Mucosa of rectum (tissue), 2 donors: ENCODE data around the gene RFTN1.

Source experiments
- H3K27ac ChIP-seq, 2 donors: one replicate each; pipeline ENCODE4 v1.7.0; 2013; ENCODE audit warnings: inconsistent platforms in 2 of 2, low read depth in 2 of 2, low read length in 2 of 2
- H3K27me3 ChIP-seq, 2 donors: one replicate each; pipeline ENCODE4 v1.7.0; 2013; ENCODE audit warnings: low read length in 2 of 2; ENCODE audit not compliant: control insufficient read depth in 2 of 2, insufficient read depth in 2 of 2
- H3K36me3 ChIP-seq, 2 donors: one replicate each; pipeline ENCODE4 v1.7.0; 2013; ENCODE audit warnings: low read length in 2 of 2; ENCODE audit not compliant: control insufficient read depth in 2 of 2, insufficient read depth in 2 of 2
- H3K4me1 ChIP-seq, 2 donors: one replicate each; pipeline ENCODE4 v1.7.0; 2013; ENCODE audit warnings: low read length in 2 of 2, mild to moderate bottlenecking in 1 of 2; ENCODE audit not compliant: control insufficient read depth in 2 of 2, insufficient read depth in 2 of 2
- H3K4me3 ChIP-seq, 2 donors: one replicate each; pipeline ENCODE4 v1.7.0; 2013; ENCODE audit warnings: low read length in 2 of 2
- H3K9ac ChIP-seq, 2 donors: one replicate each; pipeline ENCODE4 v1.7.0; 2013; ENCODE audit warnings: low read length in 2 of 2, low read depth in 1 of 2, mild to moderate bottlenecking in 1 of 2
- H3K9me3 ChIP-seq, 2 donors: one replicate each; pipeline ENCODE4 v1.7.0; 2013; ENCODE audit warnings: low read length in 2 of 2; ENCODE audit not compliant: control insufficient read depth in 2 of 2
- donor health status: healthy.
- donor health status: Normal muscosa, but diverticular disease.

The RFTN1 gene

DNA sequence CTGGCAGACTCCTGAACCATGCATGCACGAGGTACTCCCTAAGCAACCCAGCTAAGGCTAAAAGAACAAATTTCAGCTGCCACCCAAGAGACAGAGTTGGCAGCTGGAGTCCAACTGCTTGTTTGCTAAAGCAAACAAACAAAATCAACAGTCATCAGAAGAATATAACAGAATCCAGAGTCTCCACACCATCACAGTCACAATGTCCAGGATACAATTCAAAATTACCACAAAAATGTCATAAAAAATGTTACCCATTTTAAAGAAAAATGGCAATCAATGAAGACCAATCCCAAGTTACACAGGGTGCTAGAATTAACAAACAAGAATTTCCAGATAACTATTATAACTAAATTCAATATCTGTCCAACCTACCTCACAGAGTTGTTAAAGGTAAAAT, 42.9 kb downstream of the RFTN1 start:
- Histone ChIP-seq H3K9me3 (peaks cover 0 to 3% of the 10 kb centered on the region in 2 donors), H3K27me3 (no peaks in the 10 kb centered on the region), H3K4me3 (no peak overlapping the region), H3K4me1 (peaks cover 0 to 2% of the 10 kb centered on the region in 2 donors), H3K36me3 (peaks cover 0 to 3% of the 10 kb centered on the region in 2 donors), H3K27ac (no peak overlapping the region), H3K9ac (no peak overlapping the region)

DNA sequence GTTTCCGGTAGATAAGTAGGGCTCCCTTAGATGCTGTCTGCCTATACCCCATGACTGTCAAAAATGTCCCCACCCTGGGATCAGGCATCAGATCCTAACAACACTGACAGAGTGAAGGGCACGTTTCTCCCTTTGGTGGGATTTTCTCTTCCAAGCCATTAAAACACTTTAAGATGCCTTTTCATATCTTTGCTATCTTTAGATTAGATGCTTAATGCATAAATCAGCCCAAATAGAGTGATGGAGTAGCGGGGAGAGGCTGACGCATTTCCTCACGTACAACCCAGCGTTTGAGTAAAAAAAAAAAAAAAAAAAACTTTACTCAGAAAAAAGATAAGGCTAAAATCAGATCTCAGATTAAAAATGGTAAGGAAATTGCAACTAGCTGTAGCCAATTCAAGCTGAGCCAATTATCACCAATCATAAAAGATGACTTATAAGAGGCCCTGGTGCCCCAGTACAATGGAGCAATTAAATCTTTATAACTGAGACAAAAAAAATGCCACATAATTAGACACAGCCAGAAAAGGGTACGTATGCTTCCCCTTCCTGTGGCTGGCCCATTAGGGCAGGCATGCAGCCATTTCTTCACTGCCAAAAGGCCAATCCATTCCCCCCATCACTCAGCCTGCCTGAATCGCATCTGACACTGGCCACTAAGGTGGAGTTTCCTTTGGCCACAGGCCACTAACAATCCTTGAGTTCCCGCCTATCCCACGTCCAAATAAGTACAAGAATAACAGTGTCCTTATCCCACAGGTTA, 45.0 kb downstream of the RFTN1 start:
- H3K4me3 ChIP-seq, result no peak overlapping the region
- peaks cover 0 to 3% of the 10 kb centered on the region in 2 donors for H3K9me3 ChIP-seq
- no peak overlapping the region for H3K27ac ChIP-seq
- no peaks in the 10 kb centered on the region for H3K27me3 ChIP-seq
- H3K9ac ChIP-seq, result no peak overlapping the region
- H3K4me1 ChIP-seq, result no peaks in the 10 kb centered on the region
- H3K36me3 ChIP-seq, result peaks cover 0 to 3% of the 10 kb centered on the region in 2 donors

DNA sequence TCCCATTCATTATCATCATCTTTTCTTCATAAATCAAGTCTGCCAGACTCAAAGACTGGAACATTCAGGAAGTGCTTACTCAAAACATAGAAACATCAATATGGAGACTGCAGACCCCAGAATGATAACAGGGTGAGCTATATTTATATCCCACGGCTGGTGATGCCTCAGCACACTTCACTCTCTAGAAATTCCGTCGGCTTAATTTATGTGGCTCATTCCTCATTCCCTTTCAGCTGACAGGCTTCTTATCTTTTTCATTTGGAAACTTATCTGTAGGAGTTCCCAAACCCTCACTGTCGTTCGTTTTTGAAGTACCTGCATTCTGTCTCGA, 45.5 kb downstream of the RFTN1 start:
- Histone ChIP-seq H3K36me3 (peaks cover 0 to 3% of the 10 kb centered on the region in 2 donors), H3K4me3 (no peak overlapping the region), H3K4me1 (no peaks in the 10 kb centered on the region), H3K27ac (no peak overlapping the region), H3K27me3 (no peaks in the 10 kb centered on the region), H3K9ac (no peak overlapping the region), H3K9me3 (peaks cover 0 to 3% of the 10 kb centered on the region in 2 donors)

DNA sequence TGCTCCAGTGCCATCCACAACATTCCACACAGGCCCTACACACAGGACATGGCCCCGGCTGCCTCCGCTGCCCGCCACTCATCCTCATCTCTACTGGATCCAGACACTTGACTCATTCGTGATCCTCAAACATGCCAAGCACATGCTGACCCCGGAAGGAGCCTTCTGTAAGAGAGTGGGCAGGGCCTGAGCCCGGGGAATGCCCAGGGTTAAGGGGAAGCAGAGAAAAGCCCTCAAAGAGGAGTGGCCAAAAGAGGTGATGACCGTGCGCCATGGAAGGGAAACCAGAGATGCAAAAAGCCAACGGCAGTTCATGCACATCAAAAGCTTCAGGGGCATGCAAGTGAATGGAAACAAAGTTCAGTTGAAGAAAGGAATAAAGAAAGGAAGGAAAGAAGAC, 46.1 kb downstream of the RFTN1 start:
- Histone ChIP-seq H3K9ac (no peak overlapping the region), H3K4me3 (no peak overlapping the region), H3K9me3 (peaks cover 0 to 3% of the 10 kb centered on the region in 2 donors), H3K27ac (no peak overlapping the region), H3K4me1 (no peaks in the 10 kb centered on the region), H3K27me3 (no peaks in the 10 kb centered on the region), H3K36me3 (peaks cover 0 to 3% of the 10 kb centered on the region in 2 donors)

DNA sequence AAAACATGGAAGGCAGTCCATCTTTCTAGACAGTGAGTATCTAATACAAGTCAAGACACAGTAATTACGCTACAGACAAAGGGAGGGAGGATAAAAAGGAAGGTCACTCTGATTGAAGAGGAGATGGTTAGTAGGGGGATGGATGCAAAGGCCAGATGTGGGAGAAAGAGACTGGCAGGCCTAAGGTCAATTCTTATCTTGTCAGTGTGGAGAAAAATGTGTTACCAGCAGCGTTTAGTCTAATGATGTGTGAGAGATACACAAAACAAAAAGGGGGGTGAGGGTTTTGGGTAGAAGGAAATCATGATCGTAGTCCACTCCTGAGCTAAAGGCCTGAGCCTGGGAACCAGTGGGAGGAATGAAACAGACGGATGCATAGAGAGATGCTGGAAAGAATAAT, 46.7 kb downstream of the RFTN1 start:
- Histone ChIP-seq H3K27ac (no peak overlapping the region), H3K9me3 (peaks cover 0 to 3% of the 10 kb centered on the region in 2 donors), H3K9ac (no peak overlapping the region), H3K4me1 (no peaks in the 10 kb centered on the region), H3K27me3 (no peaks in the 10 kb centered on the region), H3K4me3 (no peak overlapping the region), H3K36me3 (peaks cover 0 to 3% of the 10 kb centered on the region in 2 donors)

DNA sequence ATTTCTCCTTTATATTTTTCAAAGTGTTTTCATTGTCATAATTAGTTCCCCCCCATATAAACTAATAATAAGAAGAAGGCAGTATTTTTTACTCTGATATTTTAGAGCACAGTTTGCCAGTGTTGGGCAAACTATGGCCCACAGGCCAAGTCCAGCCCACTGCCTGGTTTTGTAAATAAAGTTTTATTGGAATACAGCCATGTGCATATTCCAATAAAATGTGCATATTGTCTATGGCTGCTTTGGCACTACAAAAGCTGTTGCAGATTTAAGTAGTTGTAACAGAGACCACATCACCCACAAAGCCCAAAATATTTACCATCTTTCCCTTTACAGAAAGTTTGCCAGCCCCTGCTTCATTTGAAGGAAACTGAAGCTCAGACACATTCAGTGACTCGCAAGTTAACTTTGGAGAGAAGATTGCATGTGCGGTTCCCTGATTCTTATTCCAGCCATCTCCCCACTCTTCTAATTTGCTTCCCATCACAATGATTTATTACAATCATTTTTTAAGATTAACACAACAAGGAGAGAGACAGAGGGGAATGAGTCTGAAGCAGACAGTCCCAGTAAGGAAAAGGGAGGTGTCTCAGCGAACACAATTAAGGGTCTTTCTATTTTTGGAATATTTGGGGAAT, 48.9 kb downstream of the RFTN1 start:
- H3K27ac ChIP-seq, result no peak overlapping the region
- no peaks in the 10 kb centered on the region for H3K4me1 ChIP-seq
- H3K9ac ChIP-seq, result no peak overlapping the region
- H3K4me3 ChIP-seq, result no peak overlapping the region
- H3K27me3 ChIP-seq, result no peaks in the 10 kb centered on the region
- no peaks in the 10 kb centered on the region for H3K9me3 ChIP-seq
- no peaks in the 10 kb centered on the region for H3K36me3 ChIP-seq

DNA sequence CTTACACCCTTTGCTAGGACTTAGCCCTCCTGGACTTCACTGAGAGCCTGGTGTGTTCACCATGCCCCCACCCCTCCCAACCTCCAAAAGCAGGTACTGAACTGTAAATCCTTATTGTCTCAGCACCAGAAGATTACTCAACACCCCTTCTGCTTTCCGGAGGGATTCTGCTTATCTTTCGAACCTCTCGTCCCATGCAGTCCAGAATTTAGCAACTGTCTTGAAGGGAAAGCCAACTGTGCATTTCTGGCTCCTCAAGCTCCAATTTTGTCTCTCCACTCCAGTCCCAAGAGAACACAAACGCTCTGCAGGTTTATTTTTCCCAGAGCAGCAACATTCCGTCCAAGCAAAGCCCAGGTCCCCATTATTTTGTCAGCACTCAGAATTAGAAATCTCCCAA, 49.6 kb downstream of the RFTN1 start:
- Histone ChIP-seq H3K4me1 (no peaks in the 10 kb centered on the region), H3K27me3 (no peaks in the 10 kb centered on the region), H3K36me3 (no peaks in the 10 kb centered on the region), H3K9ac (no peak overlapping the region), H3K9me3 (no peaks in the 10 kb centered on the region), H3K4me3 (no peak overlapping the region), H3K27ac (no peak overlapping the region)

DNA sequence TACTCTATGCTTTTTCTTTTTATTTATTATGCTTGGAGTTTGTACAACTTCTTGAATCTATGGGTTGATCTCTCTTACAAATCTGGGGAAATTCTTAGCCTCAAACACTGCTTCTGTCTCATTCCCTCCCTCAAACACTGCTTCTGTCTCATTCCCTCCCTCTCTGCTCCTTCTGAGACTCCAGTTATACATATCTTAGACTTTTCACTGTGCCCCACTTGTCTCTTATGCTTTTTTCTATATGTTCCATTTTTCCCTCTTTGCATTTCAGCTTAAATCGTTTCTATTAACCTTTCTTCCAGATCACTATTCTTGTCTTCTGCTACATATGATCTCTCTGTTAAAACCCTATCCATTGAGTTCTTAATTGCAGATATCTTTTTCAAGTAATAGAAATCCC, 50.4 kb downstream of the RFTN1 start:
- H3K36me3 ChIP-seq, result no peaks in the 10 kb centered on the region
- no peaks in the 10 kb centered on the region for H3K27me3 ChIP-seq
- H3K9me3 ChIP-seq, result no peaks in the 10 kb centered on the region
- no peak overlapping the region for H3K27ac ChIP-seq
- H3K4me3 ChIP-seq, result no peak overlapping the region
- no peak overlapping the region for H3K9ac ChIP-seq
- H3K4me1 ChIP-seq, result no peaks in the 10 kb centered on the region

DNA sequence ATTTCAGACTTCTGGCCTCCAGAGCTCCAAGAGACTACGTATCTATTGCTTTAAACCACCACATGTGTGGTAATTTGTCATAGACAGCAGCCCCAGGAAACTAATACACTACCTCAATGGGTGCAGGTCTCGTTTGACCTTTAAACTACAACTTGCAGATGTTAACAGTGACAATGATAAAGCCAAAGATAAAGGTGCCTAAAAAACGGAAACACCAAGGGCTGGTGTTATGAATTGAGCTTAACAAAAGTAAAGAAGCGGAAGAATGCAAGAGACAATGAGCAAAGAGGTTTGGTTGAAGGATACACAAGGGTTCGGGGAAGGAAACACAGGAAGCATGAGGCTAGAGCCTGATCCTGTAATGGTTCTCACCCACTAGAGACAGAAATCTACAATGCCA, 50.8 kb downstream of the RFTN1 start:
- Histone ChIP-seq H3K9ac (no peak overlapping the region), H3K9me3 (no peaks in the 10 kb centered on the region), H3K4me1 (no peaks in the 10 kb centered on the region), H3K36me3 (no peaks in the 10 kb centered on the region), H3K27ac (no peak overlapping the region), H3K27me3 (no peaks in the 10 kb centered on the region), H3K4me3 (no peak overlapping the region)

DNA sequence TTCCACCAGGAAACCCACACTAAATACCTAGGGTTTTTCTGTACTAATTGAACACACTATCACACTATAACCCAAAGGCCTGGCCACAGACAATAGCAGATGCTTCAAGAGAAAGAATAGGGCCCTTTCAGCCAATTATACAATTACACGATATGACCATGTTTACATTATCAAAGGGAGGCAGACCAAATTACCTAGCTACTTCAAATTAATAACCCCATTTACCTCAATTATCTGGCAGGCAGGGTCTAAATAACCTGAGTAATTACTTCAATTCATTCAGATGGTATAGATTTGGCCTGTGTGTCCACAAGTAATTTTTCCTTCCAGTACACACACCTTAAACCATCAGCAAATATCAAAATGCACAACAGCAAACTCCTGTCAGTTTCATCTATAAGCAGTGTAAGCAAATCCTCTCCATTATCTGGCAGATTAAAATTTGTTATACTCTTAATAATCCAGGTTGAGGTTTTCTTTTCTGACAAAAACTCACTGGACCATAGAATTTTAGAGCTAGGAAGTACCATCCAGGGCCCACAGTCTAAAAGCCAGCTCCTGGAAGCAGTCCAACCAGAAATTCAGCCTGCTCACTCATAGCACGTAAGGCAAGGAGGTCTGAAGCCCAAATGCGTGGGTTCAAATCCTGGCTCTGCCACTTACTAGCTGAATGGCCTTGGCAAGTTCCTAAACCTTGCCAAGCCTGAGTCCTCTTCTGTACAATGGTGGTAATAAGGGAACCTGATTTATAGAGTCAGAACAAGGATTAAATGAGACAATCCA, 51.8 kb downstream of the RFTN1 start:
- Histone ChIP-seq H3K36me3 (no peaks in the 10 kb centered on the region), H3K4me1 (peaks cover 0 to 5% of the 10 kb centered on the region in 2 donors), H3K27me3 (no peaks in the 10 kb centered on the region), H3K9ac (no peak overlapping the region), H3K9me3 (no peaks in the 10 kb centered on the region), H3K27ac (no peak overlapping the region), H3K4me3 (no peak overlapping the region)
